Mesangial cell (primary cell): ENCODE data around the gene PLEKHD1. TPM values are rescaled to one million over a fixed set of nuclear protein-coding genes. Genes with fewer than 3 reads are reported as not detected.

Experiments
- total RNA-seq: library from RNA; depleted of rRNA; stranded (reverse); fragments of >200 nt; gene quantifications from 2 replicates; pipeline ENCODE4 v1.2.3, GENCODE V29; 2015

The PLEKHD1 gene
- total RNA-seq: under 0.01 TPM in 2 replicates

DNA sequence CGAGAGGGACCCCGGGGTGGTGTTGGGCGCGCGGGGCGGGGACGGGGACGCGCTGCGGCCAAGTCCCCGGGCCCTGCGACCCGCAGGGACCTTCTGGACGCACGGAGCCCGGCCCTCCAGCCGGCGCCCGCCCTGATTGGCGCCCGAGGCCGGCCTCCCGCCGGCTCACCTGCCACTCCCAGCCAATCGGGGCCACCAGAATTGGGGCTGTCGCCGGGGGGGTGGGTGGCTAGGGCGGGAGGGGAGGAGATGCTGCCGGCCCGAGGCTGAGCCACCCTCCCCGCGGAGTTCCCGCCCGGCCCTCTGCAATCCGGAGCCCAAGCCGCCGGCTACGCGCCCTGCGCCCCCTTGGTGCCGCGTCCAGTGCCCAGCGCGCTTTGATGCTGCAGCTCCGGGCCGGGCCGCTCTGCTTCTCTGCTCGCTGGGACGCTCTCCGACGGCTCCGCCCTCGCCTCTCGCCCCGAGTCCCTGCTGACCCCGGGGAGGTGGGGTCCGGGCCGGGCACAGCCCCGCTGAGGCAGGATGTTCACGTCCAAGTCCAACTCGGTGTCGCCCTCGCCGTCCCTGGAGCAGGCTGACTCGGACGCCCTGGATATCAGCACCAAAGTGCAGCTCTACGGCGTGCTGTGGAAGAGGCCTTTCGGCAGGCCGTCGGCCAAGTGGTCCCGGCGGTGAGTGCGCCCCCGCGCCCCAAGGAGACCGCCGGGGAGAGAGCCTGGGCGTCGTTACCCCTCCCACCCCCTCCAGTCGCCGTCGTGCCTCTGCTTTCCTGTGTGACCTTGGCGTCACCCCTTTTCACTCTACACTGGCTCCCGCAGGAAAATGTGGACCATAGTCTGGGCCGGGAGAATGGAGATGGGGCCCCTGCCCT, at the start of gene PLEKHD1:
Gene PLEKHD1, plus strand, starts transcription at position 285 of the 871 bp plus-strand sequence. Its CDS starts 238 bp downstream, at position 523.

DNA sequence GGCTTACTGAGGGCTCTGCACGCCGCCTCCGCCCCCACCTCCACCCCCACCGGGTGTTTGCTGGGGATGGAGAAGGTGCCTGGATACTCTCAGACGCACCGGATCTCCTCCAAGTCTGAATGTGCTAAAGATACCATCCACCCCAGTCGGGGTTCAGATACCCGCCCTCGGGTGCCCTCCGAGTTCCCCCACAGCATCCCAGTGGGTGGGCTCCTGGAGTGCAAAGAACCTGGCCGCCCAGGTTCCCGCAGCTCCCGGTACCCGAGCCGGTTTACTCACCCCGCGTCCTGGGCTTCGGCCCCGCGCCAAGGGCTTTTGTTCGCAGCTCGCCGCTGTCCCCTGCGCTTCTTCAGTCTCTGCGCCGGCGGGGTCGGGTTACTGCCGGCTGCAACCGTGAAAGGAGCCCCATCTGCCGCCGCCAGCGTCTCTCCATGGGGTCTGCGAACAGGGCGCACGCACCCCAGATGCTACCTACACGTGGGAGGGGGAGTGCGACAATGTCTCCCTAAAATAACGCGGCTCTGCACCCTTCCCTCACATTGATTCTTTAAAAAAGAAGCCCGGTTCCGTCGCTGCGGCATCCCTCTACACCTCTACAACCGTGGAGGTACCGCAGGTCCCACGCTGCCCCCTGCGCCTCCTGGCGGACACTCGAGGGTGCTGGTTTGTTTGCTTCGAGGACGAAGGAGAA, 89.9 kb downstream of the PLEKHD1 start, which contains the start of gene CCDC177:
Gene CCDC177, minus strand, starts transcription at position 609 of the 691 bp plus-strand sequence. CDS start 1,249 bp downstream, outside the sequence.

Other genes starting within 250 kb of the PLEKHD1 start
- 0.89 and 0.98 TPM in 2 replicates for gene GALNT16, start 224.6 kb upstream of the PLEKHD1 start, total RNA-seq
- 56.3 and 124 TPM in 2 replicates for gene ERH, start 86.4 kb upstream of the PLEKHD1 start, total RNA-seq
- 47.4 and 66.6 TPM in 2 replicates for gene SLC39A9, start 86.0 kb upstream of the PLEKHD1 start, total RNA-seq
- not detected in 2 replicates for gene CCDC177, start 90.1 kb downstream of the PLEKHD1 start, total RNA-seq
- gene SUSD6, start 126.9 kb downstream of the PLEKHD1 start, total RNA-seq: 9.5 and 18.4 TPM in 2 replicates